Subcutaneous adipose tissue (tissue), 4 donors: ENCODE data around the gene GJC1. TPM values are rescaled to one million over a fixed set of nuclear protein-coding genes. Genes with fewer than 3 reads are reported as not detected.

Source experiments
- CTCF ChIP-seq: fragments of 450-650 bp; IDR thresholded peaks from one replicate; pipeline ENCODE4 v1.5.1; 2016; ENCODE audit warnings: low read depth, mild to moderate bottlenecking, control low read depth, antibody characterized with exemption, moderate library complexity
- total RNA-seq, 4 donors: library from RNA; depleted of rRNA; stranded (reverse); fragments of >200 nt; gene quantifications; one replicate each; pipeline ENCODE4 v1.1.0, GENCODE V29; 2016

The GJC1 gene
- total RNA-seq, 4 donors from 2014 or later = 5.9 to 19.8 (median 8.8) TPM

GRCh38 chr17:44830359-44831288 lies 537 bp upstream of the GJC1 start:
- no peak for TF ChIP-seq CTCF

GRCh38 chr17:44828919-44829522 lies 1.1 kb downstream of the GJC1 start:
- no peak for TF ChIP-seq CTCF

DNA sequence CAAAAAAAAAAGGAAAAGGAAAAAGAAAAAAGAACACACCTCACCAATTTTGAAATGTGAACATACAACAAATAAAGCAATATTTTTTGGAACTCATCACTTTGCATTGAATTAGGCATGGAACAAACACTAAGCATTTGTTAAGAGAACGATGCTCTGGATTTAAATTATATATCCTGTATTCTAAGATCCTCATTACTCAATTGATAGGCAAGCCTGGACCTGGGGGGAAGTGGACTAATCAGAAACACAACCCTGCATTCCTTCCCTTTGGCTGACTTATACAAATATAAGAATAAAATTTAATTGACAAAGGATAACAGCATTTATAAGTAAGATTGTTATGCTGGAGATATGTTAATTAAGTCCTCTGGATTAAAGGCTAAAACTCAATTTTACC lies 2.2 kb downstream of the GJC1 start:
- no peak for TF ChIP-seq CTCF

DNA sequence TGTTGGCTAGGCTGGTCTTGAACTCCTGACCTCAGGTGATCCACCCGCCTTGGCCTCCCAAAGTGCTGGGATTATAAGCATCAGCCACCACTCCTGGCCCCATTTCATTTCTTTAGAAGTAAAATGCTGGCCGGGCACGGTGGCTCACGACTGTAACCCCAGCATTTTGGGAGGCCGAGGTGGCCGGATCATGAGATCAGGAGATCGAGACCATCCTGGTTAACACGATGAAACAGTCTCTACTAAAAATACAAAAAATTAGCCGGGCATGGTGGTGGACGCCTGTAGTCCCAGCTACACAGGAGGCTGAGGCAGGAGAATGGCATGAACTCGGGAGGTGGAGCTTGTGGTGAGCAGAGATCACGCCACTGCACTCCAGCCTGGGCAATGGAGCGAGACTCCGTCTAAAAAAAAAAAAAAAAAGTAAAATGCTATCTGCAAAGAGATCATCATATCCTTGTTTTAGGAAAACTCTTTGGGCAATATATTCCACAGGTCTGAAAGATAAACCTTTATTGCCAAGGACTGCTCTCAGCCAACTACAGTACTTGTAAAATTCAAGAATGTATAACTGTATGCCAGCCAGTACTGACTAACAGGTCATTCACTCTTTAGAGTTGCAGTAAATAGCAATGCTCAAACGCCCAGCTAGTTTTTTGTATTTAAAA lies 3.8 kb downstream of the GJC1 start:
- no peak for TF ChIP-seq CTCF

- no peak for TF ChIP-seq CTCF
These were observed 9.4 kb downstream of the GJC1 start for GRCh38 chr17:44820631-44821212.

DNA sequence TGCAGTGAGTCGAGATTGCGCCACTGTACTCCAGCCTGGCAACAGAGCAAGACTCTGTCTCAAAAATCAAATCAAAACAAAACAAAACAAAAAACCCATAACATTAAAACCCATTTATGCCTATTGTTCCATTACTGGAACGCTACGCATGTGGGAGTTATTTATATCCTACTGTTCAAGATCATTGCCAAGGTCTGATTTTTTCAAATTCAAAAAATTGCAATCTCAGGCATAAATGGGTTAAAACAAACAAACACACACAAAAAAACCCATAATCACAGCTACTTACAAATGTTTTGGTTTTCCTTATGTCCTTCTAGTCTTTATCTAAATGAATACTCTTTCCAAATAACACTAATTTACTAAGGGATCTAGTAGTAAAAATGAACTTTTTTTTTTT lies 17.8 kb downstream of the GJC1 start:
- no peak for TF ChIP-seq CTCF

DNA sequence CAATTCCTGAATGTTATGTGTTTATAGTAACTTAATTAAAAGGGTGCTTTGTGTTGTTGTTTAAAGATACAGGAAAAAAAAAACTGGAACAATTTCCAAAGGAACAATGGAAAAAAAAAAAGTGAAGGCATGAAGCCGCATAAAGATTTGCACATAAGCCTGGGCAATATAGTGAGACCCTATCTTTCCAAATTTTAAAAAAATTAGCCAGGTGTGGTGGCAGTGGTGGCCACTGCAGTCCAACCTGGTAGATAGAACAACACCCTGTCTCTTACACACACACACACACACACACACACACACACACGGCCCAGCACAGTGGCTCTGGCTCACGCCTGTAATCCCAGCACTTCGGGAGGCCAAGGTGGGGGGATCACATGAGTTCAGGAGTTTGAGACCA lies 21.9 kb downstream of the GJC1 start:
- no peak for TF ChIP-seq CTCF
